Skin of body (tissue), 2 donors: ENCODE data around the gene B4GALNT2. TPM values are rescaled to one million over a fixed set of nuclear protein-coding genes. Genes with fewer than 3 reads are reported as not detected.
"Not testable (repeated sequence)": the region's sequence is repeated elsewhere in the genome, so short reads cannot be mapped to it uniquely, and the experiment has no call there.

ENCODE experiments used
- DNase-seq: peaks from one replicate; lab custom pipeline; 2025; lab: John Stamatoyannopoulos, UW
- total RNA-seq: library from RNA; depleted of rRNA; stranded (reverse); fragments of >200 nt; gene quantifications from one replicate; pipeline ENCODE4 v1.2.3, GENCODE V29; 2014

Gene B4GALNT2
- total RNA-seq, 1 donor from 2014 or later, result 1.3 TPM

DNA sequence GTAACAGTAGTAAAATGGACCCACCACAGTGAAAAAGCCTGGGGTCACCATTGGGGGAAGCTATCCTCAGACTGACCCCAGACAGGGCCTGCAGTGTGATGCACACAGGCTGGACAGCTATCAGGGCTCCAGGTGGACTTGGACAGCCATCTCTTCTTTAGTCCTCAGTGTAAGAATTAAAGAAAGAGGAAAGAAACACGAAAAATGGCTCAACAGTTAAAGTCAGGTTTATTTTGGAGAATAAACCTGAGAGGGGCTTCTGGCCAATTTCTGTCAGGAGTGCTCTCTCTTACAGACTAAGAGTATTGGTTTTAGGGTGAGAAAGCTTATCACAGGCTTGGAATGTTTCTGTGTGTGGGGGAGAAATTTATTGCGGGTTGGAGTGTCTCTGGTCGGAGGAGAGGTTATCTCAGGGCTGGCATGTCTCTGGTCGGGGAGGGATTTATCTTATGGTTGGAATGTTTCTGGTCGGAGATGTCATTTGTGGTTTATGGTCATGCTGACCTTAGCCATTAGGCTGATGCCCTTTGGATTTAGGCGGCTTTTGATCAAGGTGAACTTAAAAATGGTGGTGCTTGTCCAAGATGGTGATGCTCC, 10.8 kb upstream of the B4GALNT2 start:
- DNase-seq, result no peak

GRCh38 chr17:49122566-49122965, 10.0 kb upstream of the B4GALNT2 start:
- no peak for DNase-seq

- no peak for DNase-seq
Measured at GRCh38 chr17:49123061-49123460, 9.5 kb upstream of the B4GALNT2 start.

GRCh38 chr17:49125449-49125848, 7.1 kb upstream of the B4GALNT2 start:
- no peak for DNase-seq

GRCh38 chr17:49126183-49126859, 6.2 kb upstream of the B4GALNT2 start:
- DNase-seq, result not testable (repeated sequence)

GRCh38 chr17:49129359-49129950, 3.1 kb upstream of the B4GALNT2 start:
- DNase-seq, result not testable (repeated sequence)

GRCh38 chr17:49130891-49131290, 1.7 kb upstream of the B4GALNT2 start:
- no peak for DNase-seq

DNA sequence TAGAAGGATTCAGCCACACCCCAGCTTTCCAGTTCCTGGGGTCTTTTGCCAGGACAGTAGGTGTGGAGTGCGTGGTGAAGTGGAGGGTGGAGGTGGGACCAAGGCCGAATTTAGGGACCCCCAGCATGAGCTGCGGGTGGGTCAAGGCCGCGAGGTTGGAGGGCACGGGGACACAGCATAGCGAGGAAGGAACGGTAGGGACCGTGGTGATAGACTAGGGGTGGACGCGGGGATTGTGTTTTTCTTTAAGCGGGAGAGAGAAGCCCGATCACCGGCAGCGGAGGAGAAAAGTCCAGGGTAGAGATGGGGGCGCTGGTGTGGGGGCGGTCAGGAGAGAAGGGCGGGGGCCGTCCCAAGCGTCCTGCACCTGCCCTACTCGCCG, 261 bp upstream of the B4GALNT2 start:
- DNase-seq, result no peak

DNA sequence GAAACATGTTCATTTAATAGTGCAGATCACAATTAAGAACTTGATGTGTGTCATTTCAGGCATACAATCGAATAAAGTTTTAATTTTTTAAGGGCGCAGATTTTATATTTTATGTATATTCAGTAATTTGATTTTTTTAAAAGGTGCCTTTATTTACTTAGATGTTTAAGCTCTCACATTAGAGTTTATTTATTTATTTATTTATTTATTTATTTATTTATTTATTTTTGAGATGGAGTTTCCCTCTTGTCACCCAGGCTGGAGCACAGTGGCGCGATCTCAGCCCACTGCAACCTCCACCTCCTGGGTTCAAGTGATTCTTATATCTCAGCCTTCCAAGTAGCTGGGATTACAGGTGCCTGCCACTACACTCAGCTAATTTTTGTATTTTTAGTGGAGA, 3.8 kb downstream of the B4GALNT2 start:
- no peak for DNase-seq

GRCh38 chr17:49145654-49146053, 13.1 kb downstream of the B4GALNT2 start:
- not testable (repeated sequence) for DNase-seq

DNA sequence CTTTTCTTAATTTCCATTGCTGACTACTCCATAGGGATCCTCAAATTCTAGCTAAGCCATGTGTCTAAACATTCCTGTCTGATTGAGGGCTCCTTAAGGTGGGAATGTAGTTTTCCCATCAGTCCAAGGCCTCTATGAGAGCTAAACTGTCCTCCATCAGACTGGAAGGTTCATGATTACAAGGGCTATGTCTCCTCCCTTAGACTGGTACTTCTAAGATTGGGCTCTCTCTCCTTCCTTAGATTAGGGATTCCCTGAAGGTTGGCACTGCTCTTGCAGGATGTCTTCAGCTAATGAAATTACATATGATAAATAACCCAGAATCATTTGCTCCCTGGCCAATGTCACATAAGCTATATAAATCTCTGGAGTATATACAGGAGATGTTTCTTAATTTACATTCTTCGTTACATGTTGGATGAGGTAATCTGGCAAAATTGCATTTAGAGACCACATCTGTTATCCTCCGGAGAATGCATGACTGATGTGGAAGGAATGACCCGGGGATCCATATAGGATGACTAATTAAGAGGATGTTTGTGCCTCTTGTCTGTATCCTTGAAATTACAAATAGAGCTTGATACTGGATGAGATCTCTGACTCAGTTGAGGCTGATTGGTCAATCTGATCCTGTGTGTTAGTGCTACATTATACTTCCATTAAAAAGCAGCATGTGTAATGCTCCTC, 14.2 kb downstream of the B4GALNT2 start:
- no peak for DNase-seq

- DNase-seq, result no peak
Measured at GRCh38 chr17:49148171-49148570, 15.6 kb downstream of the B4GALNT2 start.

- no peak for DNase-seq
Measured at GRCh38 chr17:49151996-49152395, 19.4 kb downstream of the B4GALNT2 start.

- DNase-seq, result no peak
Measured at GRCh38 chr17:49156256-49156655, 23.7 kb downstream of the B4GALNT2 start.

DNA sequence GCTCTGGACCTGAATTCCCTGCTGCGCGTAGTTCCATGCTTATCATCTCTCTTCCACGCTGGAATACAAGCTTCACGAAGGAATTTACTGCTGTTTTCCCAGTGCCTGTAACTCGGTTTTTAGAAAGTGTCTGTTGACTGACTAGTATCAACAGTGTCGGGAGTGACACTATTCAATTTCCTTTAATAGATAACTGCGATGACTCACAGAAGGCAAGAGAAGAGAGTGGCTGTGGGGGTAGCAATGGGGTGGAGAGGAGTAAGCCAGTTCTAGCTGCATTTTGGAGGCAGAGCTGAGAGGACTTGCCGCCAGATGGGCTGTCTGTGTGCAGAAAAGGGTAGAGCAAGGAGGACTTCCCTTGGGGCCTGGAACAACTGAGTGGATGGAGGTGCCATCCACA, 25.2 kb downstream of the B4GALNT2 start:
- DNase-seq, result no peak

GRCh38 chr17:49162866-49163265, 30.3 kb downstream of the B4GALNT2 start:
- DNase-seq, result no peak

- no peak for DNase-seq
Measured at GRCh38 chr17:49165143-49165542, 32.6 kb downstream of the B4GALNT2 start.

DNA sequence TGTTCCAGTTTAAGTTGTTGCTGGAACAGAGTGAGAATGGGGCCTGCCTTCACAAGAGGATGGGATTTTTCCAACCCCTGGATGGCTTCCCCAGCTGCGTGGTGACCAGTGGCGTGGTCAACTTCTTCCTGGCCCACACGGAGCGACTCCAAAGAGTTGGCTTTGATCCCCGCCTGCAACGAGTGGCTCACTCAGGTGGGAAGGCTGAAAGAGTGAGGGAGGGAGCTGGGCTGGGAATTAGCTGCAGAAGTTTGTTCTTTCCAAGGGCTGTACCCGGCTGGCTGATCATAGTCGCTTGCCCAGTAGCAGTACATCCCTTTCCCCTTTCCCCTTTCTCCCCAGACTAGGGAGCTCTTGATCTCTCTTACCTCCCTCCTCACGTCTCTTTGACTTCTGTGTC, 36.1 kb downstream of the B4GALNT2 start:
- DNase-seq, result no peak

DNA sequence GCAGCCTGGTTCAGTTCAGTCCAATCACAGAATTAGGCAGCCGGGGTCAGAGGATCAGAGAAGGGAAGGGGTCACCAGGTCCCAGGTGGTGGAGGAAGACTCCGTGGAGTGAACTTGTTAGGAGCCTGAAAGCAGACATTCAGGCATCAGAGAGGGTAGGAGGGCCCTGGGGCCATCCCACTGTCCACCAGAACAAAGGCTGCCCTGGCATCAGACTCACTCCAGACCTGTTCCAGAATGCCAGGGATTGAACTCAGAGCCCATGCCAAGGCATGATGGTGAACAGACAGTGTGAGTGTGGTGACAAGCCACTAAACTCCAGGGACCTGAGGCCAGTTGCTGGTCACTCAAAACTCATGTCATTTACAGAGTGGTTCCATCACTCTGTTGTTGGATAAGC, 37.6 kb downstream of the B4GALNT2 start:
- DNase-seq, result no peak

DNA sequence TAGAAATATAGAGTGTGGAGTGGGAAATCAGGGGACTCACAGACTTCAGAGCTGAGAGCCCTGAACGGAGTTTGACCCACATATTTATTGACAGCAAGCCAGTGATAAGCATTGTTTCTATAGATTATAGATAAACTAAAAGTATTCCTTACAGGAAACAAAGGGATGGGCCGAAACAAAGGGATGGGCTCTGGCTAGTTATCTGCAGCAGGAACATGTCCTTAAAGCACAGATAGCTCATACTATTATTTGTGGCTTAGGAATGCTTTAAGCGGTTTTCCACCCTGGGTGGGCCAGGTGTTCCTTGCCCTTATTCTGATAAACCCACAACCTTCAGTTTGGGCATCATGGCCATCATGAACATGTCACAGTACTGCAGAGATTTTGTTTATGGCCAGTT, 38.1 kb downstream of the B4GALNT2 start:
- not testable (repeated sequence) for DNase-seq

DNA sequence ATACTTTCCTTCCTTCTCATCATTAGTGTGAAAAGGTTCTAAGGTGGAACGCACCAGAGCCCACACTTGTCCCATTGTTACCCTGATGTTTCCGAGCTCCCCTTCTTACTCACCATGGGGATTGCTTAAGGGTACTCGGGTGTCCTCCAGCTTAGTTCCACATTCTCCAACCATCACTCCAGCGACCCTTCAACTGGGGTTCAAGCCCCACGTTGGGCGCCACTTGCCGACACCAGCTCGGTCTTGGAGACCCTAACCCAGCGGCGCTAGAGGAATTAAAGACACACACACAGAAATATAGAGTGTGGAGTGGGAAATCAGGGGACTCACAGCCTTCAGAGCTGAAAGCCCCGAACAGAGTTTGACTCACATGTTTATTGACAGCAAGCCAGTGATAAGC, 43.4 kb downstream of the B4GALNT2 start:
- not testable (repeated sequence) for DNase-seq

DNA sequence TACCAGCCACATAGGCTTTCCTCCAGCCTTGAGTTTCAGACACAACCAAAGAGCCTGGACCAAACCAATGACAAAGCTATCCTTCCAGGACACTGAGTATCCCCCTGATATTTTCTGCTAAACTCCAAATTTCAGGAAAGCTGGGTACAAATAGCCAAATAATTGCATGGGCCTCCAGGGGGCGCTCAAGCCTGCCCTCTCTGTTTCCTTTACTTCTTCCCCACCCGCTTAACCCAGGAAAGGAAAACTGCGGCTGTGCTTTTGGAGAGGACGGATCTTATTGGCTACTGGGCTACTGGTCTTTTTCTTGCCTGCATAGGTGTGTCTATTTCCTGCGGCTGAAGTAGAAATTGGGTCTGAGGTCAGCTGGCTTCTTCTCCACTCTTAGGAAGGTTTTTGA, 47.7 kb downstream of the B4GALNT2 start:
- no peak for DNase-seq
